ENCODE results near the gene TLN1. TPM values are rescaled to one million over a fixed set of nuclear protein-coding genes. Genes with fewer than 3 reads are reported as not detected.

The TLN1 gene
- total and polyA plus RNA-seq, 4 donors: 71.5 to 501 (median 262) TPM

DNA sequence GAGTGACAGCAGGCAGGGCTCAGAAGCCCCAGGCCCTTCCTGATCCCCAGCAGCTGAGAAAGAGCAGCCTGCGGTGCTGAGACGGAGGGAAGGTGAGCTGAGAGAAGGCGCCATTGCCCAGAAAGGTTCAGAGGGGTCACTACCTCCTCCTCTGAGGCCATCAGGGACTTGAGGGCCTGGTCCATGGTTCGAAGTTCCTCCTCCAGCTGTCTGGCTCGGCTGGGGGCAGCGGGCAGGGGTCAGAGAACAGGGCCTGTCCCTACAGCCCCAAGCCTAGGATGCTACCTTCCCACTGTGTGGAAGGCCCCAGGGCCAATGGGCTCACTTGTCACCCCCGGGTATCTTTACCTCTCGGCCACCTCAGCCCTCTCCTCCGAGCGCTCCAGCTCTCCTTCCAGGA lies 47.1 kb downstream of the TLN1 start:
- Histone ChIP-seq H3K9me3 (ENCODE audit: control insufficient read depth in 4 of 4, insufficient read depth in 3 of 4, low read length in 3 of 4) (no peaks in the 10 kb centered on the region), H3K4me1 (ENCODE audit: control insufficient read depth in 5 of 5, insufficient read depth in 5 of 5, low read length in 5 of 5) (peaks cover 2 to 30% (median 11%) of the 10 kb centered on the region in 5 donors), H3K27me3 (ENCODE audit: control insufficient read depth in 3 of 3, insufficient read depth in 3 of 3, low read length in 2 of 3) (no peaks in the 10 kb centered on the region), H3K36me3 (ENCODE audit: control insufficient read depth in 4 of 4, insufficient read depth in 4 of 4, low read length in 4 of 4) (peaks cover 8 to 24% (median 12%) of the 10 kb centered on the region in 4 donors), H3K27ac (ENCODE audit: low read depth in 1 of 2, low read length in 1 of 2) (no peak overlapping the region), H3K4me3 (no peak overlapping the region), H3K9ac (ENCODE audit: insufficient read depth in 1 of 2, low read length in 2 of 2) (no peak overlapping the region)
- ATAC-seq (ENCODE audit: insufficient read depth, low FRiP score) (no peak), DNase-seq (no peak)
- WGBS, 2 donors: 96 to 97% methylated on average over 10 of the region's 10 CpGs
- TF ChIP-seq, protein P1, sequence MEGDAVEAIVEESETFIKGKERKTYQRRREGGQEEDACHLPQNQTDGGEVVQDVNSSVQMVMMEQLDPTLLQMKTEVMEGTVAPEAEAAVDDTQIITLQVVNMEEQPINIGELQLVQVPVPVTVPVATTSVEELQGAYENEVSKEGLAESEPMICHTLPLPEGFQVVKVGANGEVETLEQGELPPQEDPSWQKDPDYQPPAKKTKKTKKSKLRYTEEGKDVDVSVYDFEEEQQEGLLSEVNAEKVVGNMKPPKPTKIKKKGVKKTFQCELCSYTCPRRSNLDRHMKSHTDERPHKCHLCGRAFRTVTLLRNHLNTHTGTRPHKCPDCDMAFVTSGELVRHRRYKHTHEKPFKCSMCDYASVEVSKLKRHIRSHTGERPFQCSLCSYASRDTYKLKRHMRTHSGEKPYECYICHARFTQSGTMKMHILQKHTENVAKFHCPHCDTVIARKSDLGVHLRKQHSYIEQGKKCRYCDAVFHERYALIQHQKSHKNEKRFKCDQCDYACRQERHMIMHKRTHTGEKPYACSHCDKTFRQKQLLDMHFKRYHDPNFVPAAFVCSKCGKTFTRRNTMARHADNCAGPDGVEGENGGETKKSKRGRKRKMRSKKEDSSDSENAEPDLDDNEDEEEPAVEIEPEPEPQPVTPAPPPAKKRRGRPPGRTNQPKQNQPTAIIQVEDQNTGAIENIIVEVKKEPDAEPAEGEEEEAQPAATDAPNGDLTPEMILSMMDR (IDR thresholded peaks at IDR 0.05; ENCODE audit: control extremely low read depth, extremely low read depth): no peak

DNA sequence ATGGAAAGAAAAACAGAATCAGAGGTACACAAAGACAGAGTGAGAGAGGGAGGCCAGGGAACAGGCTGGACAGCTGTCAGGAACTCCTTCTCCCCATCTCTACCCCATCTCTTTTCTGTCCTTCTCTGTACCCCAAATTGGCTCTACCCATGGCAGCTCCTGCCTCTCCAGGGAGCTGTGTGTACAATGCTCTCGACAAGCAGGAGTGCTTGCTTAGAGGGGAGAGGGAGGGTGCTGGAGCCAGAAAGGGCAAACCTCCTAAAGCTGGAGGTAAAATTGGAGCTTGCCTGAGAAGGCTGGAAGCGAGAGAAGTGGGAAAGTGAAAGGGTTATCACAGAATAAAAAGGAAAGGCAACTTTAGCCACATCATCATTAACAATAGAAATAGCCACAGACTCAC lies 48.7 kb downstream of the TLN1 start:
- Histone ChIP-seq H3K9me3 (ENCODE audit: control insufficient read depth in 4 of 4, insufficient read depth in 3 of 4, low read length in 3 of 4) (no peaks in the 10 kb centered on the region), H3K4me3 (no peak overlapping the region), H3K27ac (ENCODE audit: low read depth in 1 of 2, low read length in 1 of 2) (no peak overlapping the region), H3K9ac (ENCODE audit: insufficient read depth in 1 of 2, low read length in 2 of 2) (no peak overlapping the region), H3K4me1 (ENCODE audit: control insufficient read depth in 5 of 5, insufficient read depth in 5 of 5, low read length in 5 of 5) (peaks cover 2 to 25% (median 8%) of the 10 kb centered on the region in 5 donors), H3K36me3 (ENCODE audit: control insufficient read depth in 4 of 4, insufficient read depth in 4 of 4, low read length in 4 of 4) (peaks cover 8 to 24% (median 12%) of the 10 kb centered on the region in 4 donors), H3K27me3 (ENCODE audit: control insufficient read depth in 3 of 3, insufficient read depth in 3 of 3, low read length in 2 of 3) (no peaks in the 10 kb centered on the region)
- DNase-seq (peak in 1 of 3 donors; percentile 39), ATAC-seq (ENCODE audit: insufficient read depth, low FRiP score) (no peak)
- TF ChIP-seq, protein P1 (IDR thresholded peaks at IDR 0.05; ENCODE audit: control extremely low read depth, extremely low read depth): no peak
- 65 to 76% methylated on average over 2 of the region's 2 CpGs for WGBS, 2 donors

- ATAC-seq (ENCODE audit: insufficient read depth, low FRiP score) (no peak), DNase-seq (no peak)
- H3K27ac ChIP-seq (ENCODE audit: low read depth in 1 of 2, low read length in 1 of 2): no peak overlapping the region
- peaks cover 8 to 24% (median 12%) of the 10 kb centered on the region in 4 donors for H3K36me3 ChIP-seq (ENCODE audit: control insufficient read depth in 4 of 4, insufficient read depth in 4 of 4, low read length in 4 of 4)
- TF ChIP-seq, protein P1 (IDR thresholded peaks at IDR 0.05; ENCODE audit: control extremely low read depth, extremely low read depth): no peak
- H3K9ac ChIP-seq (ENCODE audit: insufficient read depth in 1 of 2, low read length in 2 of 2): no peak overlapping the region
- H3K27me3 ChIP-seq (ENCODE audit: control insufficient read depth in 3 of 3, insufficient read depth in 3 of 3, low read length in 2 of 3): no peaks in the 10 kb centered on the region
- no peak overlapping the region for H3K4me3 ChIP-seq
- H3K4me1 ChIP-seq (ENCODE audit: control insufficient read depth in 5 of 5, insufficient read depth in 5 of 5, low read length in 5 of 5): peaks cover 0 to 23% (median 4%) of the 10 kb centered on the region in 5 donors
- H3K9me3 ChIP-seq (ENCODE audit: control insufficient read depth in 4 of 4, insufficient read depth in 3 of 4, low read length in 3 of 4): no peaks in the 10 kb centered on the region
- 86 to 88% methylated on average over 10 of the region's 10 CpGs for WGBS, 2 donors
Observed at GRCh38 chr9:35682520-35683315, 49.3 kb downstream of the TLN1 start.
